ENCODE results near the gene NR3C2. TPM values are rescaled to one million over a fixed set of nuclear protein-coding genes. Genes with fewer than 3 reads are reported as not detected.
A peak's percentile ranks its signal among the peaks of the same experiment; 100 is the strongest.

Gene NR3C2
- total and polyA plus RNA-seq, 8 donors = 2.0 to 36.4 (median 16.9) TPM

DNA sequence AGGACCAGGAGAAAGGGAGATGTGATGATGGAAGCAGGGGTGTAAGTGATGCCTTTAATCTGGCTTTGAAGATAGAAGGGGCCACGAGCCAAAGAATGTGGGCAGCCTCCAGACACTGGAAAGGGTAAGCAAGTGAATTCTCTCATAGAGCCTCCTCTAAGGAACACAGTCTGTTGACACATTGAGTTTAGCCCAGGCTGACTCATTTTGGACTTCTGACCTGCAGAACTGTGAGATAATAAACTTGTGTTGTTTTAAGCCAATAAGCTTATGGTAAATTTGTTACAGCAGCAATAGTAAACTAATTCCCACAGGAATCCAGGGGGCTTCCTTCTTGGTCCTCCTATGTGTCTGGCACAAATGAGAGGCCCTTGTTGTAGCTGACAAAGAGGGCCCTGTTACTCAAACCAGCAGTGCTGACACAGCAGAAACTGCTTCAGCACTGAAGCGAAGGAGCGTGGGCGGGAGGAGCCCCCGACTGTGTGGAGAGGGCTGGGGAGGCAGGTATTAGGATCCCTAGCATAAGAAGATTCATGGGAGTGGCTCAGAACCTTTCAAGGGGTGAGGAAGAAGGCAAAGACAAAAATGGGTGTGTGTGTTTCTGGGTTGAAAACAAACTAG is 268.7 kb downstream of the NR3C2 start:
- H3K27ac ChIP-seq = no peak overlapping the region
- H3K9me3 ChIP-seq = peaks cover 0 to 7% (median 3%) of the 10 kb centered on the region in 4 donors
- no peaks in the 10 kb centered on the region for H3K27me3 ChIP-seq
- H3K36me3 ChIP-seq = peaks cover 0 to 4% (median 1%) of the 10 kb centered on the region in 4 donors
- TF ChIP-seq POLR2A (IDR thresholded peaks at IDR 0.05) = no peak
- TF ChIP-seq EP300 (IDR thresholded peaks at IDR 0.05) = no peak
- TF ChIP-seq, protein P1, sequence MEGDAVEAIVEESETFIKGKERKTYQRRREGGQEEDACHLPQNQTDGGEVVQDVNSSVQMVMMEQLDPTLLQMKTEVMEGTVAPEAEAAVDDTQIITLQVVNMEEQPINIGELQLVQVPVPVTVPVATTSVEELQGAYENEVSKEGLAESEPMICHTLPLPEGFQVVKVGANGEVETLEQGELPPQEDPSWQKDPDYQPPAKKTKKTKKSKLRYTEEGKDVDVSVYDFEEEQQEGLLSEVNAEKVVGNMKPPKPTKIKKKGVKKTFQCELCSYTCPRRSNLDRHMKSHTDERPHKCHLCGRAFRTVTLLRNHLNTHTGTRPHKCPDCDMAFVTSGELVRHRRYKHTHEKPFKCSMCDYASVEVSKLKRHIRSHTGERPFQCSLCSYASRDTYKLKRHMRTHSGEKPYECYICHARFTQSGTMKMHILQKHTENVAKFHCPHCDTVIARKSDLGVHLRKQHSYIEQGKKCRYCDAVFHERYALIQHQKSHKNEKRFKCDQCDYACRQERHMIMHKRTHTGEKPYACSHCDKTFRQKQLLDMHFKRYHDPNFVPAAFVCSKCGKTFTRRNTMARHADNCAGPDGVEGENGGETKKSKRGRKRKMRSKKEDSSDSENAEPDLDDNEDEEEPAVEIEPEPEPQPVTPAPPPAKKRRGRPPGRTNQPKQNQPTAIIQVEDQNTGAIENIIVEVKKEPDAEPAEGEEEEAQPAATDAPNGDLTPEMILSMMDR (IDR thresholded peaks at IDR 0.05) = no peak
- TF ChIP-seq POLR2AphosphoS5 (IDR thresholded peaks at IDR 0.05) = no peak
- WGBS, 5 donors = 86 to 95% (median 88%) methylated on average over 5 of the region's 5 CpGs
- peaks cover 0 to 13% (median 0%) of the 10 kb centered on the region in 4 donors for H3K4me1 ChIP-seq
- no peak for DNase-seq
- no peak overlapping the region for H3K4me3 ChIP-seq
- intact Hi-C loops (cut with DNase I; ENCODE audit: low total_unique reads) = no loop called here

DNA sequence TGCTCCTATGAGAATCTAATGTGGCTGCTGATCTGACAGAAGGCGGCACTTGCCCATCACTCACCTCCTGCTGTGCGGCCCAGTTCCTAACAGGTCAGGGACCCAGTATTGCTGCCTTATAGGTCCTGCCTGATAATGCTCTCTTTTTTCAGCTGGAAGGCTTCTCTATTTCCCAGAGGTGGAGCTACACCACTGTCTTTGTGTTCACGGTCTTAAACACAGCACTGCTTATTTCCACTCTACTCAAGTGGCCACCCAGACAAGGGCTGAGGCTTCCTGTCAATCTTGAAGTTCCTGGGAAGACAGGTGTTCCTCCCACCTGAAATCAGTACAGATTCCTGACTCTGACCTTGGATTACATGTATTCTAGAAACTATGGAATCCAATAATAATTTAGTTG is 270.6 kb downstream of the NR3C2 start:
- Histone ChIP-seq H3K9me3 (peaks cover 0 to 7% (median 3%) of the 10 kb centered on the region in 4 donors), H3K27ac (no peak overlapping the region), H3K27me3 (no peaks in the 10 kb centered on the region), H3K4me3 (no peak overlapping the region), H3K4me1 (peaks cover 0 to 18% (median 0%) of the 10 kb centered on the region in 4 donors), H3K36me3 (peaks cover 0 to 4% (median 1%) of the 10 kb centered on the region in 4 donors)
- intact Hi-C loops (cut with DNase I; ENCODE audit: low total_unique reads) = no loop called here
- WGBS, 5 donors = 77 to 95% (median 93%) methylated on average over 3 of the region's 3 CpGs
- no peak for TF ChIP-seq POLR2A (IDR thresholded peaks at IDR 0.05)
- TF ChIP-seq, protein P1 (IDR thresholded peaks at IDR 0.05) = no peak
- TF ChIP-seq POLR2AphosphoS5 (IDR thresholded peaks at IDR 0.05) = no peak
- no peak for TF ChIP-seq EP300 (IDR thresholded peaks at IDR 0.05)
- DNase-seq = peak in 1 of 2 donors; percentile 14

DNA sequence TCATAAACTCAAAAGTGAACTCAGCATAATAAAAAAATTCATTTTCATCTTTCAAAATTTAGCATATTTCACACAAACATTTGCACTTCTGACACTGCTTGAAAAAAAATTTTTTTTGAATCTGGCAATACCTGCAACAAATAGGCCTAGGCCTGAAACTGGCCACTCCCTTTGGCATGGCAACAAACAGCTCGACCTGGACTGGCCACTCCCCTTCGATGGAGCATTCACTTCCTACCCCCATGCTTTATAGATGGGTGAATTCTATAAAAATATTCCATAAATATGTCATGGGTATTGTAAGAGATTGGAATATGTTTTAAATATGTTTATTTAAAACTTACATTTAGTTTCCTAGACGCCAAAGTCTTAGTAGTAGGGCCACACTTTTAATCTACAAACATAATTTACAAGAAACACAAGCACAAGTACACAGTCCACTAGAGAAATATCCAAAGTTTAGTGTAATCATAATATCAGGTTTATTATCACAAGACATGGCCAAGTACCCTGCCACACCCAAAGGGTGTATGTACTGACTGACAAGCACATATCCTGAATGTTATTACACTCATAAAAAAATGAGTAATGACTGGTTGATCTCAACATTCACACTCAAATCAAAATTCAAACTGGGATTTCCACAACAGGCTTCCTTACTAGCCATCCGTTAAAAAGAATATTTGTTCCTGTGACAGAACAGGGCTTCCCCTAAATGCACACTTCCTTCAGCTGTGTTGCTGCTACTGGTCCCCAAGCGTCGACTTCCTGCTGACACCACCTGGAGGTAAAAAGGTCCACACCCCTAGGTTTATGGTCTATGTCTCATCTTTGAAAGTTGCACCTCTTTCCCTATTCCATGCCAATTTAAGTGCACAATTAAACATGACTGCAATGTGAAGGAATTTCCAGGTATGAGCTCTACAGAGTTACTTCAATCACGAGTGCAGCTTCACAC is 271.5 kb downstream of the NR3C2 start:
- Histone ChIP-seq H3K27ac (no peak overlapping the region), H3K4me3 (no peak overlapping the region), H3K9me3 (peaks cover 0 to 7% (median 3%) of the 10 kb centered on the region in 4 donors), H3K4me1 (peaks cover 0 to 19% (median 4%) of the 10 kb centered on the region in 4 donors), H3K36me3 (peaks cover 0 to 4% (median 1%) of the 10 kb centered on the region in 4 donors), H3K27me3 (no peaks in the 10 kb centered on the region)
- TF ChIP-seq, protein P1 (IDR thresholded peaks at IDR 0.05) = no peak
- TF ChIP-seq POLR2AphosphoS5 (IDR thresholded peaks at IDR 0.05) (no peak), POLR2A (IDR thresholded peaks at IDR 0.05) (no peak), EP300 (IDR thresholded peaks at IDR 0.05) (no peak)
- 68 to 81% (median 79%) methylated on average over 7 of the region's 7 CpGs for WGBS, 5 donors
- intact Hi-C loops (cut with DNase I; ENCODE audit: low total_unique reads) = no loop called here
- no peak for DNase-seq

DNA sequence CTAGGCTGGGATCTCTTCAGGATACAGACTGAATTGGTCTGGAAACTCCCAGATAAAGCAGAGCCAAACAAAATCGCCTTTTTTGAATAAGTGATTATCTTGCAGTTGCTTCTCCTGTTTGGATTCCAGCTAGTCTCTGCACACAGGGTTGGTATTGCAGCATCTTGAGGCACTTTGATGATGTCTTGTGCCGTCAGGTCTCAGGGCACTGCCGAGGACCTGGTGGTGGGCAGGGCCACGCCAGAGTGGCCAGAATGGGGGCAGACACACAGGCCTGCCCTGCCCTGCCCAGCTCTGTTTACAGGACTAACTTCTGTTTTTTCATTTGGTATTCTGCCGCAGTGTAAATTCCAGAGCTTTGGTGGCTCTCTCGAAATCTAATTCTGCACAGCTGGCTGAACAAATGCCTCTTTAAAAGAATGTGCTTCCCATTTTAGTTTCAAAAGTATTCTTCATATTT is 276.1 kb downstream of the NR3C2 start:
- DNase-seq = peak in 1 of 2 donors; percentile 8
- Histone ChIP-seq H3K36me3 (no peaks in the 10 kb centered on the region), H3K9me3 (no peaks in the 10 kb centered on the region), H3K4me3 (no peak overlapping the region), H3K27ac (peak overlapping the region in 3 of 5 donors; percentile 5 to 40 (median 37)), H3K4me1 (peaks cover 0 to 38% (median 8%) of the 10 kb centered on the region in 4 donors), H3K27me3 (no peaks in the 10 kb centered on the region)
- intact Hi-C loops (cut with DNase I; ENCODE audit: low total_unique reads) = no loop called here
- WGBS, 5 donors = 63 to 76% (median 70%) methylated on average over 6 of the region's 6 CpGs
- TF ChIP-seq POLR2AphosphoS5 (IDR thresholded peaks at IDR 0.05) (no peak), POLR2A (IDR thresholded peaks at IDR 0.05) (no peak), EP300 (IDR thresholded peaks at IDR 0.05) (no peak)
- TF ChIP-seq, protein P1 (IDR thresholded peaks at IDR 0.05) = no peak

Data from stomach (tissue), 9 donors.